MCF 10A (cell line): Measurements from ENCODE around the gene TMTC4. TPM values are rescaled to one million over a fixed set of nuclear protein-coding genes. Genes with fewer than 3 reads are reported as not detected.

Source experiments
- Bru-seq: library from RNA; stranded (reverse); fragments of 400-500 nt; gene quantifications from one replicate; lab custom pipeline; 2021; lab: Mats Ljungman, UMichigan
- BruChase-seq, 2 experiments: library from RNA; stranded (reverse); fragments of 400-500 nt; gene quantifications; one replicate each; lab custom pipeline; 2021; lab: Mats Ljungman, UMichigan
- BruUV-seq: library from RNA; stranded (reverse); fragments of 400-500 nt; replicated peaks from 2 replicates; lab custom pipeline; 2021; lab: Mats Ljungman, UMichigan
- CTCF ChIA-PET: fragments of 300-600 bp; sonication (Branson Sonifier 250); formaldehyde crosslinking; extraction: SDS; loops from one replicate; lab custom pipeline; 2021; ENCODE audit warnings: antibody characterized with exemption, inconsistent platforms; lab: Yijun Ruan, JAX
- POLR2A ChIA-PET: fragments of 300-600, 350-650 bp; sonication (Branson Sonifier 250); formaldehyde crosslinking; extraction: SDS; loops from one replicate; lab custom pipeline; 2020; ENCODE audit warnings: antibody characterized with exemption, inconsistent platforms; lab: Yijun Ruan, JAX
- DNase-seq: peaks from one replicate; pipeline ENCODE4 v3.0.0-alpha.2; 2018; ENCODE audit not compliant: unreplicated experiment
- H3K27ac Mint-ChIP-seq: one replicate; pipeline ENCODE4 v1.8.0; 2022; ENCODE audit warnings: mild to moderate bottlenecking, low read depth, mixed read lengths; ENCODE audit not compliant: unreplicated experiment
- H3K27me3 Mint-ChIP-seq: one replicate; pipeline ENCODE4 v1.8.0; 2022; ENCODE audit warnings: mixed read lengths; ENCODE audit not compliant: insufficient read depth, unreplicated experiment
- H3K36me3 Mint-ChIP-seq: one replicate; pipeline ENCODE4 v1.8.0; 2022; ENCODE audit warnings: mild to moderate bottlenecking, moderate library complexity, mixed read lengths; ENCODE audit not compliant: insufficient read depth, unreplicated experiment
- H3K4me1 Mint-ChIP-seq: one replicate; pipeline ENCODE4 v1.8.0; 2022; ENCODE audit warnings: mixed read lengths; ENCODE audit not compliant: insufficient read depth, unreplicated experiment
- H3K4me3 Mint-ChIP-seq: one replicate; pipeline ENCODE4 v1.8.0; 2022; ENCODE audit warnings: mild to moderate bottlenecking, moderate library complexity, mixed read lengths; ENCODE audit not compliant: unreplicated experiment
- H3K9me3 Mint-ChIP-seq: one replicate; pipeline ENCODE4 v1.8.0; 2022; ENCODE audit warnings: mixed read lengths; ENCODE audit not compliant: unreplicated experiment
- intact Hi-C: fragments of 100-400 bp; cut with micrococcal nuclease; formaldehyde crosslinking; loops from 2 replicates; pipeline ENCODE4 v1.14.1; 2022
- long read RNA-seq: library from polyadenylated mRNA; stranded (forward); transcript quantifications from one replicate; pipeline ENCODE4 v2.0.0, GENCODE V29; 2022
- total RNA-seq: library from RNA; stranded (reverse); gene quantifications from 2 replicates; pipeline ENCODE4 v1.2.3, GENCODE V29; 2022
- TF ChIP-seq, protein P1 (sequence below): fragments of 200-600 bp; IDR thresholded peaks from one replicate; pipeline ENCODE4 v1.8.0; 2022; ENCODE audit warnings: antibody characterized with exemption, mild to moderate bottlenecking; ENCODE audit not compliant: unreplicated experiment

Gene TMTC4, protein sequence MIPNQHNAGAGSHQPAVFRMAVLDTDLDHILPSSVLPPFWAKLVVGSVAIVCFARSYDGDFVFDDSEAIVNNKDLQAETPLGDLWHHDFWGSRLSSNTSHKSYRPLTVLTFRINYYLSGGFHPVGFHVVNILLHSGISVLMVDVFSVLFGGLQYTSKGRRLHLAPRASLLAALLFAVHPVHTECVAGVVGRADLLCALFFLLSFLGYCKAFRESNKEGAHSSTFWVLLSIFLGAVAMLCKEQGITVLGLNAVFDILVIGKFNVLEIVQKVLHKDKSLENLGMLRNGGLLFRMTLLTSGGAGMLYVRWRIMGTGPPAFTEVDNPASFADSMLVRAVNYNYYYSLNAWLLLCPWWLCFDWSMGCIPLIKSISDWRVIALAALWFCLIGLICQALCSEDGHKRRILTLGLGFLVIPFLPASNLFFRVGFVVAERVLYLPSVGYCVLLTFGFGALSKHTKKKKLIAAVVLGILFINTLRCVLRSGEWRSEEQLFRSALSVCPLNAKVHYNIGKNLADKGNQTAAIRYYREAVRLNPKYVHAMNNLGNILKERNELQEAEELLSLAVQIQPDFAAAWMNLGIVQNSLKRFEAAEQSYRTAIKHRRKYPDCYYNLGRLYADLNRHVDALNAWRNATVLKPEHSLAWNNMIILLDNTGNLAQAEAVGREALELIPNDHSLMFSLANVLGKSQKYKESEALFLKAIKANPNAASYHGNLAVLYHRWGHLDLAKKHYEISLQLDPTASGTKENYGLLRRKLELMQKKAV
- 10.8 and 10.9 TPM in 2 replicates for total RNA-seq
- percentile 56 among the genes with signal in this experiment for Bru-seq, nascent RNA
- BruChase-seq, experiment 1, labeled RNA remaining after a 6-hour chase, result percentile 53 among the genes with signal in this experiment
- BruChase-seq, experiment 2, labeled RNA remaining after a 2-hour chase, result percentile 51 among the genes with signal in this experiment
- long read RNA-seq, transcript TMTC4-202 (19 exons, 3,602 nt), result major isoform, 10 of 23 reads
- long read RNA-seq, partial matches to known transcripts, result 6 of 23 reads
- long read RNA-seq, other reads (novel, unspliced or antisense), result 7 of 23 reads

DNA sequence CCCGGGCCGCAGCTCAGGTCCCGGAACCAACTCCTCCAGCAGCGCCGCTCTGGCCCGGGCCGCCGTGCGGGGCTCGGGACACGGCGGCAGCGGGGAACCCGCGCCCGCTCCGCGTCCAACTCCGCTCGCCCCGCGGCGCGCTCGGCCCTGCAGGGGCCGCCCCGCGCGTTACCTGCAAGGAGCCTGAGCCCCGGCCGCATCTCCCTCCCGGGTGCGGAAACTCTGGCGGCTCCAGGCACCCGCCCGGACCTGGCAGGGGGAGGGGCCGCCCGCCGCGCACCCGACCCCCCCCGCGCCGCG is at the start of gene TMTC4:
Gene TMTC4 (minus strand): TSS at position 224 of the 300 bp plus-strand sequence. CDS start 4,433 bp downstream, outside the sequence.
- peak within 1 kb of the TSS; percentile 83 for H3K27ac Mint-ChIP-seq
- BruUV-seq, result no TSS peak
- no peaks in the 10 kb centered on the region for H3K27me3 Mint-ChIP-seq
- POLR2A ChIA-PET, result interaction anchor here (0.7 kb wide), 3 partner anchors 787 to 1846 kb away, joined by 3 to 4 read pairs (median 3); no protein-coding TSS in a partner anchor
- CTCF ChIA-PET, result interaction anchor here (0.6 to 1.3 kb wide), 7 partner anchors 9 to 397 kb away, joined by 3 to 7 read pairs (median 3); no protein-coding TSS in a partner anchor
- DNase-seq, result no peak
- H3K36me3 Mint-ChIP-seq, result peaks cover 14% of the 10 kb centered on the region
- TF ChIP-seq, protein P1, sequence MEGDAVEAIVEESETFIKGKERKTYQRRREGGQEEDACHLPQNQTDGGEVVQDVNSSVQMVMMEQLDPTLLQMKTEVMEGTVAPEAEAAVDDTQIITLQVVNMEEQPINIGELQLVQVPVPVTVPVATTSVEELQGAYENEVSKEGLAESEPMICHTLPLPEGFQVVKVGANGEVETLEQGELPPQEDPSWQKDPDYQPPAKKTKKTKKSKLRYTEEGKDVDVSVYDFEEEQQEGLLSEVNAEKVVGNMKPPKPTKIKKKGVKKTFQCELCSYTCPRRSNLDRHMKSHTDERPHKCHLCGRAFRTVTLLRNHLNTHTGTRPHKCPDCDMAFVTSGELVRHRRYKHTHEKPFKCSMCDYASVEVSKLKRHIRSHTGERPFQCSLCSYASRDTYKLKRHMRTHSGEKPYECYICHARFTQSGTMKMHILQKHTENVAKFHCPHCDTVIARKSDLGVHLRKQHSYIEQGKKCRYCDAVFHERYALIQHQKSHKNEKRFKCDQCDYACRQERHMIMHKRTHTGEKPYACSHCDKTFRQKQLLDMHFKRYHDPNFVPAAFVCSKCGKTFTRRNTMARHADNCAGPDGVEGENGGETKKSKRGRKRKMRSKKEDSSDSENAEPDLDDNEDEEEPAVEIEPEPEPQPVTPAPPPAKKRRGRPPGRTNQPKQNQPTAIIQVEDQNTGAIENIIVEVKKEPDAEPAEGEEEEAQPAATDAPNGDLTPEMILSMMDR, result no peak
- peaks cover 19% of the 10 kb centered on the region for H3K4me1 Mint-ChIP-seq
- peak within 1 kb of the TSS; percentile 94 for H3K4me3 Mint-ChIP-seq
- H3K9me3 Mint-ChIP-seq, result no peaks in the 10 kb centered on the region
- intact Hi-C loops, result loop anchor here (10.0 kb wide), 1 partner anchor 1020 kb away; no protein-coding TSS in a partner anchor

DNA sequence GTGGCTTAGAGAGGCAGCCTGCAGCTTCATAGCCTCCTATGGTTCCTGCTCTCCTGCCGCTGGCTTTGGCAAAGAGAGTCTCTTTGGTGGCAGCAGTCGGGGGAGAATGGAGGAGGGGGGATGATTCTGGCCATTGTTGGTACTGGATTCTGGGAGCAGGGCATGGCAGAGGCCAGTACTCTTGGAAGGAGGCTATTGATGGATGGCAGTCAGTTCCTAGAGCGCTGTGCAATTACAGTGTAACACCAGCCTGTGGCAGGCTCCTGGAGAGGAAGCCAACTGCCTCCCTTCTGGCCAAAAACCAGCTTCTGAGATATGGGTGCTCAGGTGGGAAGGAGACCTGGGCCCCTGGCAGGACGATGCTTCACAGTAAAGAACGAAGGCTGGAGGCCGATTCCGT is 47.9 kb upstream of the TMTC4 start:
- Mint-ChIP-seq H3K27ac (no peak overlapping the region), H3K27me3 (no peaks in the 10 kb centered on the region), H3K9me3 (peaks cover 7% of the 10 kb centered on the region), H3K36me3 (no peaks in the 10 kb centered on the region), H3K4me3 (no peak overlapping the region), H3K4me1 (no peaks in the 10 kb centered on the region)
- DNase-seq, result no peak
- TF ChIP-seq, protein P1, result no peak
- intact Hi-C loops, result loop anchor here (1.0 kb wide), 3 partner anchors 266 to 405 kb away; no protein-coding TSS in a partner anchor
- ChIA-PET POLR2A (interaction anchor here (1.0 kb wide), 1 partner anchor 386 kb away, joined by 3 read pairs; no protein-coding TSS in a partner anchor), CTCF (interaction anchor here (0.6 to 5.0 kb wide), 30 partner anchors 9 to 1066 kb away, joined by 3 to 29 read pairs (median 3); no protein-coding TSS in a partner anchor)
- no TSS peak for BruUV-seq

DNA sequence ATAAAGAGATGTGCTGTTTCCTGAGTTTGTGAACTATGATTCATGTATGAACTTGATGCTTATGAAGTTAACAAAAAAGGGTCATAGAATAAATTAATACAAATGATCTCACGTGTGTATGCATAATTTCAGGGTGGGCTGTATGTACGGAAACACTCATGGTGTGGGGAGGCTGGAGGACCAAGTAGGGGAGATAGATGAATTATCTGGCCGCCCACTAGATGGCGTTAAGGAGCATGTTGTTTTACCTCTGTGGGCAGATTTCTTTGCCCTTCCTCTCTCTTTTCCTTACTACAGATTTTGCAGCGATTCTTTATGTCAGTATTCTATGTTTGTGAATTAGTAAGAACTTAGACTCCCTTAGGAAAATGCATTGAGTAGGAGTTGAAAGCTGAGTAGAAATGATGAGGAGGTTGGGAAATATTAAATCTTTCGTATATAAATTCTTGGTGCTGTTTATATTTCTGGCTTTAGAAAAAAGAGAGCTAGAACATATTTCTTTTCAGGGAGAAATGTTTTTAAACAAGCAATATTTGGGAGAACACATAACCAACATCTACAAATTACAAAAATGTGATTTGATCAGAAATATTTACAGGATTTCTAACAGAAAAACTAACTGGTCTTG is 47.4 kb upstream of the TMTC4 start:
- Mint-ChIP-seq H3K9me3 (peaks cover 7% of the 10 kb centered on the region), H3K27ac (no peak overlapping the region), H3K4me1 (no peaks in the 10 kb centered on the region), H3K27me3 (no peaks in the 10 kb centered on the region), H3K4me3 (no peak overlapping the region), H3K36me3 (no peaks in the 10 kb centered on the region)
- intact Hi-C loops, result loop anchor here (1.0 kb wide), 3 partner anchors 266 to 405 kb away; no protein-coding TSS in a partner anchor
- DNase-seq, result peak; percentile 72
- CTCF ChIA-PET, result interaction anchor here (0.6 to 5.0 kb wide), 40 partner anchors 8 to 1052 kb away, joined by 3 to 29 read pairs (median 3); partner anchors contain the start of gene TMTC4
- BruUV-seq, result no TSS peak
- POLR2A ChIA-PET, result interaction anchor here (1.0 kb wide), 1 partner anchor 387 kb away, joined by 3 read pairs; no protein-coding TSS in a partner anchor
- TF ChIP-seq, protein P1, result peak; percentile 58
